Measurements from ENCODE around the gene KCNE3.
"Not testable (repeated sequence)": the region's sequence is repeated elsewhere in the genome, so short reads cannot be mapped to it uniquely, and the experiment has no call there.

KCNE3 gene

DNA sequence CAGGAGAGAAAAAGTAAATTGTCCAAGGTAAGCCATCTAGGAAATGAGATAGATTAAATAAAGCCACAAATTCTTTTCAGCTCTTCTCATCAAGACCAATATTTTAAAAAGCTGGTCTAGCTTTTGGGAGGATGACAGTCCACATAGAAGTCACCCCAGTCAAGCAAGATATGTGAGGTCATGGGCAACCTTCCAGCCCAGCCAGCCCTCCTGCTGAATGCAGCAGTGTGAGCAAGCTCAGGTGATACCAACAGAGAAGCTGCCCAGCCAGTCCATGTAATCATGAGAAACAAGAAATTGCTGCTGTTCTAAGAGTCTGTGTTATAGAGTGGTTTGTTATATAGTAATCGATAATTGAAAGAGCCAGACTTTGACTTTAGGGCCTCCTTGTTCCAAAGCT, 28.7 kb downstream of the KCNE3 start:
- DNase-seq = no peak

DNA sequence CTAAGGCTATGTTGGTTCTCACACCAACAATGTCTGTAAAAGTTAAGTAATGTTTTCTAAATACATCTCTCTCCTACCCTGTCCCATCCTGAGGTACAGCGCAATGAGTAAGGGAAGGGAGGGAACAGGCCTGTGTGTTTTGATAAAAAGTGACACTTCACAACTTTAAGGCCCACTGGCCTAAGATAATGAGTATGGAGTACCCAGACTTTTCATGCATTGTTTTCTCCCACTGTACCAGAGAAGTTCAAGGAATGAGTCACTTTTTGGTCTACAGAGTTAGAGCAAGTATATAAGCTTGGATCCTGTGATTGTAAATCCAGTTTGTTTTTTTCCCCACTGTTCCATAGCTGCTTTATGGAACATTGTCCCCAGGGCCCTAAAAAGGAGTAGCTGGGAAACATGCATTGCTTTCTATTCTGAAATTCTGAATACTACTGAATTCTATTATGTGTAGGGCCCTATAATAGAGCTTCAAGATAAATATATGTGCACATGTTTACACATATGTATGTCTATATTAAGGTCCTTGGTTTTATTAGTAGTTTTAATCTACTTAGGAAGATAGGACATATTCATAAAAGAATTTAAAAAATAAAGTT, 29.8 kb downstream of the KCNE3 start:
- peak; percentile 64 for DNase-seq

DNA sequence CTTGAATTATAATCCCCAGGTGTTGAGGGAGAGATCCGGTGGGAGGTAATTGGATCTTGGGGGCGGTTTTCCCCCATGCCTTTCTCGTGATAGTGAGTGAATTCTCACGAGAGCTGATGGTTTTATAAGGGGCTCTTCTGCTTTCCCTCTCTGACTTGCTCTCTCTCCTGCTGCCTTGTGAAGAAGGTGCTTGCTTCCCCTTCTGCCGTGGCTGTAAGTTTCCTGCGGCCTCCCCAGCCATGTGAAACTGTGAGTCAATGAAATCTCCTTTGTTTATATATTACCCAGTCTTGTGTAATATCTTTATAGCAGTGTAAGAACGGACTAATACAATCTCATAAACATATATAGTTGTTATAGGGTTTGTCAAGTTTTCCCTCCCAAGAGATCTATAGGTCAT, 32.8 kb downstream of the KCNE3 start:
- DNase-seq = no peak

DNA sequence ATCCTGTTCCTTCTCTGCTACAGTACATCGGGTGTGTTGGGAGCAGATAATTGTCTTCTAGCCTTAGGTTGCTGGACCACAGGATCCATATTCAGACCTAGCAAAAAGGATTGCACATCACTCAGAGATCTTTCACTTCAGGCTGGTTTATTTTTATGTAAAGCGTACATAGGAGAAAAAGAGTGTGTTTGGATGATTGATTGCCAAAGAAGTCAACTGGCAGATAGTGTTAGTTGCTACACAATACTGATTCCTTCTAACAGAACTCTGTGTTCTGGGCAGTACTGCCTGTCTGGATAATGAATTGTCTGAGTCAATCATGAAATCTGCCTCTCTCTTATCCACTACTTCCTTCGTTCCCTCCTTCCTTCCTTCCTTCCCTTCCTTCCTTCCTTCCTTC, 38.1 kb downstream of the KCNE3 start:
- DNase-seq = no peak

DNA sequence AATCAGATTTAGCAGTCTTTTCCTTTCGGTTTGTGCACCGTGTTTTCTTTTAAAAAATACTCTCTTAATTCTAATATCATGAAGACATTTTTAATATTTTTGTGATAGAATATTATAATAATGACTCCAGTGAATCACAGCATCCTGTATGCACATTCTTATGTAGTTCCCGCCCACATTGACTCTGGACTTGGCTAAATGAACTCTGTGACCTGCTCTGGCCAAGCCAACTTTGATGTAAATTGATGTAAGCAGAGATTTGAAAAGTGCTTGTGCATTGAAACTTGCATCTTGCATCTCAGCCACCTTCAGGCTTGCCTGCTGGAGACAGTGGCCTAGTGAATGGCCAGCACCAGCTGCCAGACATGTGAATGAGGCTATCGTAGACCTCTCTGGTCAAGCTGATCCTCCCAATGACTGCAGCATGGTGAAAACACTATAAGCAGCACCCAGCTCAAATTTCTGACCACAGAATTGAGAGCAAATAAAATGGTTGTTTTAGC, 39.9 kb downstream of the KCNE3 start:
- no peak for DNase-seq

DNA sequence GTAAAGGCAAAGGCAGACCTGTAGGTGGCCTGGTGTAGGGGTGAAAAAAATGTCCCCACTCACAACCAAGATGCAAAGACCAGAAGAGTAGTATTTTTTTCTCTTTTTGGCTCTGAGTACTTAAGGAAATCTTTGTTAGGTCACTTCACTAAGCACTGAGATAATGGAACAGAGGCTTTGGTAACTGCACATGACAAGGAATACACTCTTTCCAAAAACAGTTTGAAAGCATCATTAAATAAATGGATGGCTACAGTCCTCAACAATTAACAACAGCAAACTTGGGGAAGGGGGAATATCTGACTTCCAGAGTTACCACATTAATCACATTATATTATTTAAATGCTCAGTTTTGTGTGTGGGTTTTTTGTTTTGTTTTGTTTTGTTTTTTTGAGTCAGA, 42.2 kb downstream of the KCNE3 start:
- no peak for DNase-seq

DNA sequence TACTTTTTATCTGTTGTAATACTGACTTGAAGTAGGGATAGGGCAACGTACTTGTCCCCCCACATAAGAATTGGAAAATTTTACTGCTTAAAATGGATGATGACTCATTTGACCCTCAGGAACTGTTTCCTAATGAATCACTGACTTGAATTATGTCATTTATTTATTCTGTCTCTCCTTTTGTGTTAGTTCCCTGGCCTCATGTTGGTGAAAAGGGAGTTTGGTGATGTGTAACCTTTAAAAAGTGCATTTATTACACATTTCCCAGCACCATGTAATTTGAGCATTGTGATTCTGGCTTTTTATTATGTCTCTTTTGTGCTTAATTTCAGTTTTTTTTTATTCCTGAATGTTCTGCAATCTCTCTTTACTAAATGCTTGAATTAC, 48.8 kb downstream of the KCNE3 start:
- DNase-seq = no peak

DNA sequence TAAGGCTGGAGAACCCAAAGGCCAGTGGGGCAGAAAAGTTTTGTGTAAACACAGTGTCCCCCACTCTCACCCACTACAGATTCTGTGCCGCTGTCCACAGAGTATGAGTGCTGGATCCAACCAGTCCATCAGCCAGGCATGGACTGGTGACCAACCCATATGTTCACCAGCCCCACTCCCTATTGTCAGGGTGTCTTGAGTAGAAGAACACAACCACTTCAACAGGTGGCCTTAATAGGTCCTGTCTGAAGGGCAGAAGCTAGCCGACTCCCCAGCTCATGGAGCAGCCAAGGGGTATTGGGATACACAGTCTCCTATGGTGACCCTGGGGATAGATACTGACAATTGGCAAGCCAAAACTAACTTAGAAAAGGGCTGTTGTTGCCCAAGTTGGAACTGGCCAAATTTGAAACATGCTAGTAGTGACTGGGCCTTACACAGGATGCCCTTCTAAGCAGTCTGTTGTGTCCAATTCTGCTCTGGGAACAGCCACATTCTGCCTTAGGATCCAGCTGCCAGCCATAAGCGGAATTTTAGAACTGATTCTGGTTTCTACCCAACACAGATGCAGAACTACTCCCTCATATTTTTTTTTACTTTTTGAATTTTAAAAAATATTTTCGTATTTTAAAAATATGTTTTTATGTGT, 49.4 kb downstream of the KCNE3 start:
- no peak for DNase-seq

DNA sequence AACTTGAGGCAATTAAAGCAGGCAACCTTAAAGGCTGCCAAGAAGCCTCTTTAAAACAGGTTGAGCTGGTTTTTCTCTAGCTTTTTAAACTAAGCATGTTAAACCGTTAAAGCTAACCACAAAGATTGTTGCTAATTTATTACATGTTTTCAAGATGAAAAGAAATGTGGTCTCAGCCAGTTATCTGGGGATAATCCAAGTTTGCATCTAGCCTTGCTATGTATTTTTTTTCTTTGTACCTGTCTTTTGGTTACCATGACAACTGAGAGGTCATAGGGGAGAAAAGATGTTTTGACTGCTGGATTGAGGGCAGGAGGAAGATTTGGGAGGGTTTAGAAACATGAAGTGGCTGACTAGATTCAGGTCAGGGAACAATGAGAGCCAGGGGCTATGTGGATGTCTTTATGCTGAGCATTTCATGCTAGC, 50.0 kb downstream of the KCNE3 start:
- no peak for DNase-seq

DNA sequence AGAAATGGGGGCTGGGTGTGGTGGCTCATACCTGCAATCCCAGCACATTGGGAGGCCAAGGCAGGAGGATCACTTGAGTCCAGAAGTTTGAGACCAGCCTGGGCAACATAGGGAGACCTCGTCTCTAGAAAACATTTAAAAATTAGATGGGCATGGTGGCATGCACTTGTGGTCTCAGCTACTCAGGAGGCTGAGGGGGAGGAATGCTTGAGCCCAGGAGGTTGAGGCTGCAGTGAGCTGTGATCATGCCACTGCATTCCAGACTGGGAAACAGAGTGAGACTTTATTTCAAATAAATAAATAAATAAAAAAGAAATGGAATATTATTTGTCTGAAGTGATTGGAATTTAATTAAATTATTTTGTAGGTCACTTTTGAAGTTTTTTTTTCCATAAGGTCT, 50.4 kb downstream of the KCNE3 start:
- not testable (repeated sequence) for DNase-seq

DNA sequence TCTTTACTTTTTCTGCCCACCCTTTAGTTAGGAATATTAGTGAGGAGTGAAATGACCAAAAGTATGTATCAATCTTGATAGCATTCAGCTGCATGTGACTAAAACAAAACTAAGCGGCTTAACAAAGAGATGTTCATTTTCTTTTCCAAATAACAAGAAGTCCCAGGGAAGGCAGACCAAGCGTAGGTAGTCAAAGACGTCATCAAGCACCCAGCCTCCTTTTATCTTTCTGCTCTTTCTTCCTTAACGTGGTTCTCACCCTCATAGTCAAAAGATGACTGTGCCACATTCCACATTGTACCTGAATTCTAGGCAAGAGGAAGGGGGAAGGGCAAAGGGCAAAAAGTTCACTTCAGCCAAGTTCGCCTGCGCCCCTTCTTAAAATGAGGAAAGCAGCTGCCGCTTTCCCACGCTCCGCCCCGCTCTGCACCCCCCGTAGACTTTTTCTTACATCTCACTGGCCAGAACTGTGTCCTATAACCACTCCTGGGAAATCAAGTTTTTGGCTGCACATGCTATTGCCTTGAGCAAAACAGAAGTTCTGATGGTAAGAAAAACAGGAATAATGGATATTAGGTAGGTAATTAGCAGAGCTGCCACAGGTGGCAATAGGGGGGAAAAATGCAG, 54.5 kb downstream of the KCNE3 start:
- no peak for DNase-seq

DNA sequence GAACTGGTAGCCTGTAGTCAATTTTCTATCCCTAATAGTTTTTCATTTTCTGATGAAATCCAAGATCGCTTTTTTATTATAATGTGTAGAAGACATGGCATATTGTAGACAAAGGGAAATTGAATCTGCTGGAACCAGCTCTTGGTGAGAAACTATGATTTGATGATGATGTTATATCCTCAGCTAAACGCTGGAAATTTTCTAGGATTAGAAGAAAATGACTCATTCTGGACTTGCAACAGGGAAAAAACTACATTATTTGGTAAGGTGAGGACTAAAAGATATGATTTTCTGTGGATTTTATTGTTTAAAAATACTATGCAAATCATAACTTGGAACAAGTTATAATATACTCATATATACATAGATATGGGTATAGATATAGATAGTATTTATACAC, 55.0 kb downstream of the KCNE3 start:
- DNase-seq = no peak

DNA sequence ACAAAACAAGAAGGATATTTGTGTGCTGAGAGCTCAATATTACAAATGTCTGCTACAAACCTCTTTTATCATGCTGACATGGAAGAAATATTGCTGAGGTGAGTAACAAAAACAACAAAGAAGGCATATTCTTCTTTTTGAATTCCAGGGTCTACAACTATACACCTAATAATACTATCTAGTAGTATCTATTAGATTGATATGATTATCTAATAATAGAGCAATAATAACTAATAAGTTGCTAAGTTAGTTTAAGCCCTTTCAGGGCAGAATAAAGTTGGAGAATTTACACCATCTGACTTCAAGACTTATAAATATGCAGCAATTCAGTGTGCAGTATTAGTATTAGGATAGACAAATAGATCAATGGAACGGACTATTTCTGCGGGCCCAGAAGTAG, 57.7 kb downstream of the KCNE3 start:
- no peak for DNase-seq
